HG02885 (cell line): Measurements from ENCODE around the gene OR10A6.

ENCODE experiments used
- ATAC-seq: cut with Tn5 transposase; IDR thresholded peaks from one replicate; pipeline ENCODE4 v1.9.1; 2021; ENCODE audit warnings: mild to moderate bottlenecking; ENCODE audit not compliant: unreplicated experiment, poor library complexity

OR10A6 gene

GRCh38 chr11:7911011-7911410 lies 20.1 kb downstream of the OR10A6 start:
- no peak for ATAC-seq

GRCh38 chr11:7910286-7910788 lies 20.7 kb downstream of the OR10A6 start:
- no peak for ATAC-seq

- no peak for ATAC-seq
Measured at GRCh38 chr11:7909585-7910285, 21.3 kb downstream of the OR10A6 start.

GRCh38 chr11:7907121-7907520 lies 23.9 kb downstream of the OR10A6 start:
- ATAC-seq, result no peak

GRCh38 chr11:7906481-7906880 lies 24.6 kb downstream of the OR10A6 start:
- no peak for ATAC-seq

- no peak for ATAC-seq
Measured at GRCh38 chr11:7905961-7906429, 25.1 kb downstream of the OR10A6 start.

- ATAC-seq, result no peak
Measured at GRCh38 chr11:7905549-7905948, 25.5 kb downstream of the OR10A6 start.

GRCh38 chr11:7904917-7905316 lies 26.2 kb downstream of the OR10A6 start:
- no peak for ATAC-seq

- no peak for ATAC-seq
Measured at GRCh38 chr11:7903940-7904339, 27.1 kb downstream of the OR10A6 start.

- ATAC-seq, result no peak
Measured at GRCh38 chr11:7901319-7901854, 29.7 kb downstream of the OR10A6 start.

- no peak for ATAC-seq
Measured at GRCh38 chr11:7900686-7901085, 30.4 kb downstream of the OR10A6 start.

GRCh38 chr11:7899418-7899817 lies 31.6 kb downstream of the OR10A6 start:
- no peak for ATAC-seq

GRCh38 chr11:7898666-7899283 lies 32.3 kb downstream of the OR10A6 start:
- no peak for ATAC-seq

GRCh38 chr11:7896009-7896785 lies 34.9 kb downstream of the OR10A6 start:
- no peak for ATAC-seq

GRCh38 chr11:7894251-7894650 lies 36.8 kb downstream of the OR10A6 start:
- no peak for ATAC-seq

- no peak for ATAC-seq
Measured at GRCh38 chr11:7893796-7894195, 37.3 kb downstream of the OR10A6 start.

GRCh38 chr11:7892840-7893254 lies 38.2 kb downstream of the OR10A6 start:
- ATAC-seq, result peak; percentile 63

- ATAC-seq, result peak; percentile 56
Measured at GRCh38 chr11:7892059-7892699, 38.9 kb downstream of the OR10A6 start.

- ATAC-seq, result peak; percentile 38
Measured at GRCh38 chr11:7890417-7891172, 40.5 kb downstream of the OR10A6 start.

- peak; percentile 63 for ATAC-seq
Measured at GRCh38 chr11:7889985-7890384, 41.1 kb downstream of the OR10A6 start.
